T-helper 9 cell (primary cell): Measurements from ENCODE around the gene FGD4.

Experiments used
- DNase-seq: peaks from one replicate; pipeline ENCODE4 v3.0.0-alpha.2; 2020

The FGD4 gene

GRCh38 chr12:32686340-32686739 is 287.0 kb downstream of the FGD4 start:
- DNase-seq, result no peak

GRCh38 chr12:32688786-32689185 is 289.4 kb downstream of the FGD4 start:
- no peak for DNase-seq

- DNase-seq, result no peak
These were observed 291.6 kb downstream of the FGD4 start for GRCh38 chr12:32690927-32691326.

- DNase-seq, result no peak
These were observed 293.0 kb downstream of the FGD4 start for GRCh38 chr12:32692358-32692757.

- DNase-seq, result no peak
These were observed 293.7 kb downstream of the FGD4 start for GRCh38 chr12:32693036-32693435.
